PC-9 (cell line): ENCODE data around the gene SUFU. TPM values are rescaled to one million over a fixed set of nuclear protein-coding genes. Genes with fewer than 3 reads are reported as not detected.
A peak's percentile ranks its signal among the peaks of the same experiment; 100 is the strongest.

Source experiments
- BruUV-seq: library from RNA; stranded (reverse); fragments of 400-500 nt; replicated peaks from 2 replicates; lab custom pipeline; 2021; lab: Mats Ljungman, UMichigan
- CTCF ChIA-PET: fragments of 300-600 bp; sonication (Branson Sonifier 250); formaldehyde crosslinking; loops from one replicate; lab custom pipeline; 2022; ENCODE audit warnings: antibody characterized with exemption; lab: Charles Lee
- POLR2A ChIA-PET: fragments of 300-600 bp; sonication (Branson Sonifier 250); formaldehyde crosslinking; loops from one replicate; lab custom pipeline; 2022; ENCODE audit warnings: antibody characterized with exemption; ENCODE audit not compliant: unreplicated experiment; lab: Charles Lee
- DNase-seq, 2 experiments: peaks; one replicate each; pipeline versions ENCODE4 v3.0.0 to v3.0.0-alpha.2; 2015 to 2022; ENCODE audit warnings: mixed read lengths in 1 of 2
- H2AFZ ChIP-seq: fragments of 200-600 bp; sonication (generic); 2 replicates; pipeline ENCODE4 v1.8.1; 2017; ENCODE audit warnings: antibody characterized with exemption
- H3F3A ChIP-seq: fragments of 200-600 bp; sonication (generic); 2 replicates; pipeline ENCODE4 v1.8.1; 2017; ENCODE audit warnings: antibody characterized with exemption, mild to moderate bottlenecking, low read depth; ENCODE audit not compliant: insufficient read depth
- H3K27ac ChIP-seq: fragments of 200-600 bp; sonication (generic); 2 replicates; pipeline ENCODE4 v1.6.1; 2016; ENCODE audit warnings: mixed run types
- H3K27me3 ChIP-seq: fragments of 200-600 bp; sonication (generic); 2 replicates; pipeline ENCODE4 v1.6.1; 2016; ENCODE audit warnings: low read depth, mixed run types; ENCODE audit not compliant: insufficient read depth
- H3K36me3 ChIP-seq: fragments of 200-600 bp; sonication (generic); 2 replicates; pipeline ENCODE4 v1.6.1; 2016; ENCODE audit warnings: low read depth, mixed run types
- H3K4me1 ChIP-seq: fragments of 200-600 bp; sonication (generic); replicated peaks from 2 replicates; pipeline ENCODE4 v1.6.1; 2016; ENCODE audit warnings: mixed run types; ENCODE audit not compliant: insufficient read depth
- H3K4me2 ChIP-seq: fragments of 200-600 bp; sonication (generic); 2 replicates; pipeline ENCODE4 v1.6.1; 2017; ENCODE audit warnings: mixed run types
- H3K4me3 ChIP-seq: fragments of 200-600 bp; sonication (generic); 2 replicates; pipeline ENCODE4 v1.6.1; 2016; ENCODE audit warnings: mixed run types
- H3K79me2 ChIP-seq: fragments of 200-600 bp; sonication (generic); 2 replicates; pipeline ENCODE4 v1.6.1; 2017; ENCODE audit warnings: low read depth, mixed run types
- H3K9me2 ChIP-seq: fragments of 200-600 bp; sonication (generic); 2 replicates; pipeline ENCODE4 v1.8.1; 2017; ENCODE audit warnings: mild to moderate bottlenecking; ENCODE audit not compliant: insufficient read depth
- H3K9me3 ChIP-seq: fragments of 200-600 bp; sonication (generic); 2 replicates; pipeline ENCODE4 v1.8.1; 2016; ENCODE audit warnings: low read depth; ENCODE audit not compliant: insufficient read depth
- H4K20me1 ChIP-seq: fragments of 200-600 bp; sonication (generic); 2 replicates; pipeline ENCODE4 v1.8.1; 2017; ENCODE audit not compliant: insufficient read depth
- CTCF ChIP-seq: fragments of 200-600 bp; sonication (generic); conservative IDR thresholded peaks from 2 replicates; pipeline ENCODE4 v1.6.1; 2017; ENCODE audit warnings: mixed run types, antibody characterized with exemption, mild to moderate bottlenecking, moderate library complexity
- EZH2 ChIP-seq: fragments of 200-600 bp; sonication (generic); IDR thresholded peaks from 2 replicates; pipeline ENCODE4 v1.8.0; 2017; ENCODE audit warnings: antibody characterized with exemption, low read depth
- intact Hi-C: fragments of 100-400 bp; cut with micrococcal nuclease; formaldehyde crosslinking; loops from one replicate; pipeline ENCODE4 v1.10.0; 2022; ENCODE audit not compliant: unreplicated experiment
- total RNA-seq: library from RNA; stranded (reverse); gene quantifications from 2 replicates; pipeline ENCODE4 v1.2.3, GENCODE V29; 2021

The SUFU gene
- total RNA-seq, 1 experiment from 2014 or later: 20.2 TPM

- BruUV-seq: no TSS peak
- H3K4me1 ChIP-seq: peaks cover 35% of the 10 kb centered on the region
- CTCF ChIA-PET: interaction anchor here (1.9 kb wide), 1 partner anchor 65 kb away, joined by 8 read pairs; no protein-coding TSS in a partner anchor
- H3K27ac ChIP-seq: peak overlapping the region; percentile 90
- POLR2A ChIA-PET: interaction anchor here (0.5 to 0.6 kb wide), 3 partner anchors 28 to 484 kb away, joined by 3 to 4 read pairs (median 3); no protein-coding TSS in a partner anchor
- no peak overlapping the region; the same call in 1 of the 2 replicates for H3K4me3 ChIP-seq
- H3K4me2 ChIP-seq: peak overlapping the region; percentile 63
- H4K20me1 ChIP-seq: no peaks in the 10 kb centered on the region
- no peaks in the 10 kb centered on the region for H3K9me2 ChIP-seq
- DNase-seq: peak; percentile 68 to 81
- H2AFZ ChIP-seq: no peak overlapping the region
- TF ChIP-seq CTCF (no peak), EZH2 (no peak)
- H3K36me3 ChIP-seq: no peaks in the 10 kb centered on the region
- H3K27me3 ChIP-seq: no peaks in the 10 kb centered on the region
- intact Hi-C loops: loop anchor here (2.0 kb wide), 2 partner anchors 24 to 38 kb away; no protein-coding TSS in a partner anchor
- H3F3A ChIP-seq: peaks cover 28% of the 10 kb centered on the region
- no peaks in the 10 kb centered on the region for H3K79me2 ChIP-seq
- H3K9me3 ChIP-seq: no peaks in the 10 kb centered on the region
Observed at GRCh38 chr10:102604439-102604841, 100.7 kb downstream of the SUFU start.

- H3K4me2 ChIP-seq: peak overlapping the region; percentile 63
- peaks cover 28% of the 10 kb centered on the region for H3F3A ChIP-seq
- ChIA-PET CTCF (interaction anchor here (0.6 to 1.9 kb wide), 2 partner anchors 17 to 64 kb away, joined by 6 to 8 read pairs; no protein-coding TSS in a partner anchor), POLR2A (interaction anchor here (0.6 kb wide), 1 partner anchor 24 kb away, joined by 3 read pairs; no protein-coding TSS in a partner anchor)
- no peak overlapping the region for H2AFZ ChIP-seq
- H3K36me3 ChIP-seq: no peaks in the 10 kb centered on the region
- no TSS peak for BruUV-seq
- no peaks in the 10 kb centered on the region for H3K27me3 ChIP-seq
- H4K20me1 ChIP-seq: no peaks in the 10 kb centered on the region
- H3K79me2 ChIP-seq: no peaks in the 10 kb centered on the region
- TF ChIP-seq EZH2: no peak
- no peak for TF ChIP-seq CTCF
- no peaks in the 10 kb centered on the region for H3K9me2 ChIP-seq
- intact Hi-C loops: loop anchor here (2.0 kb wide), 2 partner anchors 23 to 37 kb away; no protein-coding TSS in a partner anchor
- no peak overlapping the region for H3K4me3 ChIP-seq
- DNase-seq: peak; percentile 60 to 74
- H3K4me1 ChIP-seq: peaks cover 35% of the 10 kb centered on the region
- peak overlapping the region; percentile 90 for H3K27ac ChIP-seq
- H3K9me3 ChIP-seq: no peaks in the 10 kb centered on the region
Observed at GRCh38 chr10:102605712-102606111, 101.9 kb downstream of the SUFU start.

DNA sequence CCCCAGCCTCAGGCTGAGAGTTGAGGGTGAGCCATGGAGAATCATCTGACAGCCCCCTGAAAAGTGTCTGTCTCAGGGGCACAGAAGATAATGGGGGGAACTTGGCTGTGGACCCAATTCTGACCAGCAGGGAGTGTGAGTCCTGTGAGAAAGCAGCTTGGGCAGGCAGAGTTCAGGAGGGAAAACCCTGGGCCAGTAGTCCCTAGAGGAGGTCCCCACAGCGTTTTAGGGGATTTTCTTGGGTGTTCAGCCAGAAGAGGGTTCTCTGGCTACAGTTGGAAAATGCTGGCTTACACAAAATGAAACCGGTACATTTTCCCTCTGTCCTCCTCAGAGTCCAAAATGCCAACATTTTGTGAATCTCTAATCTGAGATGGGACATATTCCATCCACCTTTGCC, 104.7 kb downstream of the SUFU start:
- peaks cover 31% of the 10 kb centered on the region for H3K4me1 ChIP-seq
- H3K27ac ChIP-seq: no peak overlapping the region
- H3K4me3 ChIP-seq: no peak overlapping the region
- BruUV-seq: no TSS peak
- CTCF ChIA-PET: no interaction called here
- H3K9me3 ChIP-seq: no peaks in the 10 kb centered on the region
- no peaks in the 10 kb centered on the region for H3K36me3 ChIP-seq
- H3K27me3 ChIP-seq: no peaks in the 10 kb centered on the region
- H3F3A ChIP-seq: peaks cover 28% of the 10 kb centered on the region
- H4K20me1 ChIP-seq: no peaks in the 10 kb centered on the region
- no peaks in the 10 kb centered on the region for H3K9me2 ChIP-seq
- H3K79me2 ChIP-seq: no peaks in the 10 kb centered on the region
- intact Hi-C loops: no loop called here
- no peak overlapping the region for H3K4me2 ChIP-seq
- no peak for TF ChIP-seq EZH2
- TF ChIP-seq CTCF: no peak
- POLR2A ChIA-PET: no interaction called here
- DNase-seq: no peak
- H2AFZ ChIP-seq: no peak overlapping the region
